ENCODE results near the gene MEI4.
"Not testable (repeated sequence)": the region's sequence is repeated elsewhere in the genome, so short reads cannot be mapped to it uniquely, and the experiment has no call there.

MEI4 gene

GRCh38 chr6:77814119-77814518, 161.3 kb downstream of the MEI4 start:
- no peak for DNase-seq (ENCODE audit: low read depth, low spot score)

DNA sequence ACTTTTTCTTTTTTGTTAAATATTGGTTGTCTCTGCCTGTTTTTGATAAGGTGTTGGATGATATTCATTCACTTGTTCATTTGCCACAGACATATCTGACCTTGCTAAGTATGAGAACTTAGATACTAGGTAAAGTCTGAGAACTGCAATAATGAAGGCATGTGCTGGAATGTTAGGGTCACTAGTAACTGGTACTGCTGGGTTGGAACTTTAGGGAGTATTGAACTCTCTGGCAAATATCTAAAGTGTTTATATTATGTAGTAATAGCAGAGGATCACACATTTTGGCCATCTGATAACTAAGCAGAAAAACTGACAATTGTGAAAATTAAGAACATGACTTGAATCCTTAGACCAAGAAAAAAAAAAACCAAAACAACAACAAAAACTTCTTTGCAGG, 162.7 kb downstream of the MEI4 start:
- DNase-seq (ENCODE audit: low read depth, low spot score) = no peak

DNA sequence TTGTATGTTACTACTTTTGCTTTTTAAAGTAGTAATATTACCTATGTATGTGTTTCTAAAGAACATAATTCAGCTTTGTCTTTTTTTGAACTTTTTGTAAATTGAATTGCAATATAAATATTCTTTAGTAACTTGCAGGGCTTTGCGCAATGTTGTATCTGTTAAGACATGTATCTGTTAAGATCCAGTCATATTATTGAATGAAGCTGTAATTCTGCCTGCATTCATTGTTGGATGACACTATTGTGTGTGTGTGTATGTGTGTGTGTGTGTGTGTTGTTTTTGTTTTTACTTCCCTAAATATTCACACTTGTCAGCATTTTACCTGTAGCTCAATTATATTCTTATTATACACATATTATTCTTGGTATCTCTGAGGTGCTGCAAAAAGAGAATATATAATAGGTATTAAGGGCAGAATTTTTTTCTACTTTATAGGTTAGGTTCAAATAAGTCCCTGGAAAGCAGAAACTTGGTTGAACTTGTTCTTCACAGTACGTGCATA, 164.0 kb downstream of the MEI4 start:
- no peak for DNase-seq (ENCODE audit: low read depth, low spot score)

- no peak for DNase-seq (ENCODE audit: low read depth, low spot score)
Measured at GRCh38 chr6:77822265-77822664, 169.4 kb downstream of the MEI4 start.

DNA sequence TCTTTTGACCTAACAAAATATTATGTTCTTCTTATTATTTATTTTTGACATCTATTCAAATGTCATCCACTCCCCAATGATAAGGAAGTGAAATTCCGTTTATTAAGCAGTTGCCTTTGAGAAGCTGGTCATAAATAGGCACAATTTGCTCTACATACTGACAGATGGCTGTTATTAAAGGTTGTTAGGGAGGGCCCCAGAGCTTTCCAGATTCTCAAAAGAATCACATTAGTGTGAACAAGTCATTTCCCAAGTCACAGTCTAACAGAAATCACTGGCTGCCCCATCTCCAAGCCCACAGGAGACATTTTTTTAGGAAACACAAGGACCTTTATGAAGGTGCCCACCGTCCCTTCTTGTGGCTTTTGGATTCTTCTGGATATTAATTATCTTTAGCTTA, 172.4 kb downstream of the MEI4 start:
- DNase-seq (ENCODE audit: low read depth, low spot score) = no peak

DNA sequence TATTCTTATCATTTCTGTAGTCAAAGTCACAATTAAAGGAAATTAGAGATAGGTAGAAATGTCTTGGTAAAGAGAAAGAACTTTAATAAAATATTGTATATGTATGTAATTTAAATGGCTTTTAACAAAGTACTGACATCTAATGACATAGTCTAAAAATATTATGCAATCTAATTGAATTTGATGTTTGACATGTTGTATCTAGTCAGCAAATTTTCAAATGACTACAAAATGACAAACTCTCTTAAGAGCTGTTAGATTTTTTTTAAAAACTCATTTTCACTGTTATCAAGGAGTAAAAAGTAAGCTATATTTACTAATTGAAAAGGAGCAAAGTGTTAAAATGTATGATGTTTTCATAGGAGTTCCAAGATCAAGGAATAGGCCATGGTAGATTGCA, 176.9 kb downstream of the MEI4 start:
- DNase-seq (ENCODE audit: low read depth, low spot score) = no peak

DNA sequence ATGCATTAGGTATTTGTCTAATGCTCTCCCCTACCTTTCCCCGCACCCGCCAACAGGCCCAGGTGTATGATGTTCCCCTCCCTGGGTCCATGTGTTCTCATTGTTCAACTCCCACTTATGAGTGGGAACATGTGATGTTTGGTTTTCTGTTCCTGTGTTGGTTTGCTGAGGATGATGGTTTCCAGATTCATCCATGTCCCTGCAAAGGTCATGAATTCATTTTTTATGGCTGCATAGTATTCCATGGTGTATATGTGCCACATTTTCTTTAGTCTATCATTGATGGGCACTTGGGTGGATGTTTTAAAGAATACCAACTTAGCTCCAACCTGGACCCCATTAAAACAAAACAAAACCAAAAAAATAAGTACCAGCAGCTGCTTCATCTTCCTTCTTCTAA, 180.9 kb downstream of the MEI4 start:
- DNase-seq (ENCODE audit: low read depth, low spot score) = not testable (repeated sequence)

DNA sequence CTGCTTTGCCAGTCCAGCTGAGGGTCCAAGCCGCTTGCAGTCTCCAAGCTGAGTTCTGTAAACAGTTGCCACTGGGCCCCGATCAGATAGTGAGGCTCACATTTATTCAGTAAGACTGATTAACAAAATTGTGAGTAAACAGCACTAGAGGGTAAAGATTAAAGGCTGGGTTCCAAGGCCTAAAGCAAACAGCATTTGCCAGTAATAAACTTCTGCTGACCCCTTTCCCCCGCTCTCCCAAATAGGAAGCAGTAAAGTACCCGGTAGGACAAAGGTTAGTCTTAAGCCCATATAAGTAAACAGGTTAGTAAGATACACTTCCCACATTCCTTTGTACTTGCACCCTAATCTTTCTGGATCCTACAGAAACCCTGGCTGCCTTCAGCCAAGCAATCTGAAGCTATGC, 181.8 kb downstream of the MEI4 start:
- DNase-seq (ENCODE audit: low read depth, low spot score) = no peak

- DNase-seq (ENCODE audit: low read depth, low spot score) = no peak
Measured at GRCh38 chr6:77837034-77837784, 184.4 kb downstream of the MEI4 start.

DNA sequence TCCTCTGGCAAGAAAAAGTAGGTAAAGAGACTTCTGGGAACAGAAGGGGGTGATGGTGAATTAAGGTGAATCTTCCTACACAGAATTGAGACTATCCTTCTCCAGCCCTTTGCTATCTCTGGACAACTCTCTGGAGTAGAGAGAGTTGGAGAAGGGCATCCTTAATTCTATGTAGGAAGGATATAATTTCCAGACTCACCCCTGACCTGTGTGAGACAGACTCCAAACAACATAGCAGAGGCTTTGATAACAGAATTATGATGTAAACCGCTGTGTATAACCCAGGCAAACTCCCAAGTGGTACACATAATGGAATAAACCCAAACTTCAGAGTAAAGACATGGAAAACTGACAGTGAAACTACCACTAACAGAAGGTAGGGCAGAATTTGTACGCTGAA, 186.5 kb downstream of the MEI4 start:
- DNase-seq (ENCODE audit: low read depth, low spot score) = no peak

DNA sequence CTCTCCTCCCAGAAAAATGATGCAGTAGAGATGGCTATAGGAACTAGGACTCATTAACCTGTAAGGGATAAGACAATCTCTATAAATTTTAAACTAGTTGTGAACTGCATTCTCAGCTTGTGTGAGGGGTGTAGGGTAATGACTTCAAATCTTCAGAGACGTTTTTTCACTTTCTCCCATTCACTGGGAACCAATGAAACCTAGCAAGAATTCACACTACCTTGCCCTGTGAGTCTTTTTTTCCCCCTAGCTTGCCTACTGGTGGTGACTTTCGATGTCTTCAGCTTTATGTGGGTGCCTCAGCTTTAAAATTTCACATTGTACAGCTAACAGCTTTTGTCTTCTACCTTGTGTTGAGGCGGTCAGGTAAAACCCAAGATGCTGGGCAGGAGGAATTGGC, 192.0 kb downstream of the MEI4 start:
- no peak for DNase-seq (ENCODE audit: low read depth, low spot score)

DNA sequence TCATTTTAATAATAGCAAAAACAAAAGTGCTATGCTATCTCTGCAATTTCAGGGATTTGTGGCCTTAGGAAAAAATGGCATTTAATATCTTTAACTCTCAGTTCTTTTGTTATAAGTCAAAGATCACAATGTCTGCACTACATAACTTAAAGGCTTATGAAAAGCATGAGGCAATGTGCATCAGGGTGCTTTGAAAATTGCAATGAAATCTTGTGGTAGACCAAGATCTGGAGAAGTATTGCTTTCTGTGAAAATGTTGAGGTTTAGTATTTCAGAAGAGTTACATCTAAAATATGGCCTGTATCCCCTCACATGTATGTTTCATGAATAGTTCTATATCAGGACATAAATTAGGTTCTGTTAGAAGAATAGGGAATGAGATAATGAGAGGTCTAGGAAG, 200.6 kb downstream of the MEI4 start:
- no peak for DNase-seq (ENCODE audit: low read depth, low spot score)

DNA sequence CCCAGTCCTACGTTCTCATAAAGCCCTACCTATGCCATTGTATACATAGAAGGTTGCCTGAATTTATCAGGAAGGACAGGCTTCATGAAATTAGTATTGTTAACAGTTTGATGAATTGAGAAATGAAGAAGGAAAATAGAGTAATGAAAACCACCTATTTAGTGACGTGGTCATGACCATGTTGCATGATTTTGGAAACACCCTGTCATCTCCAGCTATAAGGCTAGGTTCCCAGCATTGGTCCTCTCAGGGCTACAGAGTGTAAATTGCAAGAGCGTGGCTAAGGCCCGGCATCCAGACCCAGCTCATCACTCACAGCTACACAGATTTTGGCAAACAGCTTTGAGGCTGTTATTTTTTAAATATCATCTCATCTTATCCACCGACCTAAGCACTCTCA, 203.6 kb downstream of the MEI4 start:
- DNase-seq (ENCODE audit: low read depth, low spot score) = no peak

GRCh38 chr6:77857421-77857820, 204.6 kb downstream of the MEI4 start:
- DNase-seq (ENCODE audit: low read depth, low spot score) = no peak

DNA sequence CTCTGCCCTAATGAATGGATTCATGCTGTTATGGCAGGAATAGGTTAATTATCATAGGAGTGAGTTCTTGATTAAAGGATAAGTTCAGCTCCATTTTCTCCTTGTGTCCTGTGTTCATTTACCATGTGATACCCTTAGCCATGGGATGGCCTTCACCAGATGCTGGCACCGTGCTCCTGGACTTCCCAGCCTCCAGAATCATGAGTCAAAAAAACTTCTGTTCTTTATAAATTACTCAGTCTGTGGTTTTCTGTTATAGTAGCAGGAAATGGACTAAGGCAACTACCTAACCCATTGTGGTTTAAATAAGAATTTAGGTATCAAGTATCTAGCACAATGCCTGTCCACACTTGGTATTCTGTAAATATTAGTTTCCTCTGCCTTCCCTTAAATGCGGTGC, 223.5 kb downstream of the MEI4 start:
- DNase-seq (ENCODE audit: low read depth, low spot score) = no peak

GRCh38 chr6:77879527-77879926, 226.7 kb downstream of the MEI4 start:
- no peak for DNase-seq (ENCODE audit: low read depth, low spot score)

DNA sequence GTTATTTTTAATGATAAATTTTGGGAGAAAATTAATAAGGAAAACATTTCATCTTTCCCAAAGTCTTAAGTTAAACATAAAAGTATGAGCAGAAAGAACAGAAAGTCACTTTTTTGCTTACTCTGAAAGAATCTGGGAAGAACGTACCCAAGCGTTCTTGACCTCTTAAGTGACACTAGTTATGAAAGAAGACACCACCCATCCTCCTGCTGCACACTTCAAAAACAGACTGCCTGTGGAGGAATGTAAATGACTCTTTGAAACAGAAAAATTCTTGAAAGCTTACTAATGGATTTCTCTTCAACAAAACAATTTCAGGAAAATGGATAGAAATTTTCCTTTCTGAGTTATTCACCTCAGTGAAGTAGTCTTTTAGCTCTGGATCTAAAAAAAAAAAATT, 227.7 kb downstream of the MEI4 start:
- peak; percentile 2 for DNase-seq (ENCODE audit: low read depth, low spot score)

GRCh38 chr6:77883851-77884250, 231.0 kb downstream of the MEI4 start:
- no peak for DNase-seq (ENCODE audit: low read depth, low spot score)

GRCh38 chr6:77893391-77893790, 240.6 kb downstream of the MEI4 start:
- no peak for DNase-seq (ENCODE audit: low read depth, low spot score)

DNA sequence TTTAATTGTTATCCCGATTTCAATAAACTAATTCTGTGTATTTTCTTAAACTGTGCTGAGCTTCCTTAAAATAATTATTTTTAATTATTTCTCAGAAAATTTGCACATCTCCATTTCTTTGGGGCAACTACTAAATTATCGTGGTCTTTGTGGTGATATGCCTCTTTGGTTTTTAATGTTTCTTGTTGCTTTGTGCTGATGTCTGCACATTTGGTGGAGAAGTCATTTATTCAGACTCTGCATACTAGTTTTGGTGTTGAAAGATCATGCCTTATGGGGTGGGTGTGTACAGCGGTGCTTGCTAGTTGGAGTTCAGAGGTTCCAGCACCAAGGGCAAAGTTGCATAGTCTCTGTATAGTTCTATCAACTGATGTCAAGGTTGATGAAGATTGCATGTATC, 253.2 kb downstream of the MEI4 start:
- no peak for DNase-seq (ENCODE audit: low read depth, low spot score)

DNA sequence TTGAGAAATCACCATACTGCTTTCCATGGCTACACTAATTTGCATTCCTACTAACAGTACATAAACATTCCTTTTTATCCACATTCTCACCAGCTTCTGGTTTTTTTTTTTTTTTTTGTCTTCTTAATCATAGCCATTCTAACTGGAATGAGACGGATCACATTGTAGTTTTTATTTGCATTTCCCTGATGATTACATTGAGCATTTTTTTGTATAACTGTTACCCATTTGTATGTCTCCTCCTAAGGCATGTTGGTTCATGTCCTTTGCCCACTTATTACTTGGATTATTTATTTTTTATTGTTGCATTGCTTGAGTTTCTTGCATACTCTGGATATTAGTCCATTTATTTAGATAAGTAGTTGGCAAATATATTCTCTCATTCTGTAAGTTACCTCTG, 258.0 kb downstream of the MEI4 start:
- no peak for DNase-seq (ENCODE audit: low read depth, low spot score)

- no peak for DNase-seq (ENCODE audit: low read depth, low spot score)
Measured at GRCh38 chr6:77926198-77926751, 273.4 kb downstream of the MEI4 start.

DNA sequence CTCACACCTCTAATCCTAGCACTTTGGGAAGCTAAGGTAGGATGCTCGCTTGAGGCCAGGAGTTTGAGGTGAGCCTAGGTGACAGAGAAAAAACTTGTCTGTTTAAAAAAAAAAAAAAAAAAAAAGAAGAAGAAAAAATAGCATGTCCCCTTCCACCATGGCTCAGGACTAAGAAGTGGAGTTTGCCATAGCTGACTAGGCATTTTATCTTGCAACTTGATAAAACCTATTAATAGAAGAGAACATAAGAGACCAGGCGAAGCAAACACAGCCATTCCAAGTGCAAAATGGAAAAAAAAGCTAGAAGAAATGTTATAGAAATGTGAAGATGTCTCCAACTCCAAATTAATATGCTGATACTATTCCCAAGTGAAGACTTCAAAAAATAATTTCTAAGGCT, 277.5 kb downstream of the MEI4 start:
- no peak for DNase-seq (ENCODE audit: low read depth, low spot score)

GRCh38 chr6:77930952-77931351, 278.1 kb downstream of the MEI4 start:
- no peak for DNase-seq (ENCODE audit: low read depth, low spot score)

Measured in ELF-1 (cell line).